Left colon (tissue), 2 donors: ENCODE results near the gene IL16. TPM values are rescaled to one million over a fixed set of nuclear protein-coding genes. Genes with fewer than 3 reads are reported as not detected.
A peak's percentile ranks its signal among the peaks of the same experiment; 100 is the strongest.
"Not testable (repeated sequence)": the region's sequence is repeated elsewhere in the genome, so short reads cannot be mapped to it uniquely, and the experiment has no call there.

ENCODE experiments used
- ATAC-seq: fragments of 200-7000 bp; cut with Tn5 transposase; one replicate; pipeline ENCODE4 v1.9.1; 2020; ENCODE audit warnings: mild to moderate bottlenecking, moderate library complexity
- DNase-seq, 2 donors: peaks; one replicate each; pipeline ENCODE4 v3.0.0-alpha.2; 2020
- intact Hi-C, 2 donors: fragments of 100-400 bp; cut with DNase I in 1 of 2; cut with micrococcal nuclease in 1 of 2; formaldehyde crosslinking; loops; one replicate each; pipeline versions ENCODE4 v1.11.2 to v1.14.0; 2022; cut with DNase I, micrococcal nuclease
- long read RNA-seq: library from polyadenylated mRNA; unstranded; transcript quantifications from one replicate; pipeline ENCODE4 v2.0.0, GENCODE V29; 2021
- total RNA-seq, 2 donors: library from RNA; stranded (reverse); fragmentation: NEBNext Ultra II Directional; extraction: Animal tissue kit (Norgen Biotek cat#: 25700); gene quantifications; one replicate each; pipeline ENCODE4 v1.2.1, GENCODE V29; 2021
- donor health status: DM: no; HTN: no; CAD: no.
- donor health status: DM: yes; HTN: yes; CAD: no.

IL16 gene
- 1 to 10 TPM; 2.1 to 9.2 TPM for total RNA-seq
- long read RNA-seq, partial matches to known transcripts: 5 of 14 reads
- long read RNA-seq, other reads (novel, unspliced or antisense): 9 of 14 reads

- no peak for ATAC-seq
- intact Hi-C loops: no loop called here
- no peak for DNase-seq
Measured at GRCh38 chr15:81196576-81197254, at the start of gene IL16. TSS of gene IL16 (plus strand) at chr15:81196879. CDS start at chr15:81225400, 28,521 bp downstream.

GRCh38 chr15:81151389-81151788, 45.3 kb upstream of the IL16 start:
- intact Hi-C loops: loop anchor here in 1 of 2 donors (10.0 kb wide), 1 partner anchor 113 kb away; no protein-coding TSS in a partner anchor

GRCh38 chr15:81152339-81152738, 44.3 kb upstream of the IL16 start:
- intact Hi-C loops: loop anchor here in 1 of 2 donors (10.0 kb wide), 1 partner anchor 112 kb away; no protein-coding TSS in a partner anchor
- DNase-seq (no peak), ATAC-seq (no peak)

More at GRCh38 chr15:81151389-81151788, 45.3 kb upstream of the IL16 start:
- ATAC-seq (no peak), DNase-seq (no peak)

- intact Hi-C loops: loop anchor here in 1 of 2 donors (10.0 kb wide), 1 partner anchor 112 kb away; no protein-coding TSS in a partner anchor
- DNase-seq (no peak), ATAC-seq (no peak)
Measured at GRCh38 chr15:81152799-81153198, 43.9 kb upstream of the IL16 start.

- DNase-seq: no peak
- intact Hi-C loops: loop anchor here (5.0 to 10.0 kb wide), 2 partner anchors 109 to 112 kb away; no protein-coding TSS in a partner anchor
- ATAC-seq: peak; percentile 50
Measured at GRCh38 chr15:81155375-81156218, 41.1 kb upstream of the IL16 start.

GRCh38 chr15:81156324-81156723, 40.4 kb upstream of the IL16 start:
- intact Hi-C loops: loop anchor here (5.0 to 10.0 kb wide), 2 partner anchors 108 to 111 kb away; no protein-coding TSS in a partner anchor
- ATAC-seq: no peak
- DNase-seq: no peak

- intact Hi-C loops: loop anchor here (5.0 to 10.0 kb wide), 2 partner anchors 107 to 110 kb away; no protein-coding TSS in a partner anchor
- ATAC-seq (no peak), DNase-seq (no peak)
Measured at GRCh38 chr15:81157195-81157938, 39.3 kb upstream of the IL16 start.

- ATAC-seq (no peak), DNase-seq (no peak)
- intact Hi-C loops: loop anchor here (5.0 to 10.0 kb wide), 2 partner anchors 107 to 109 kb away; no protein-coding TSS in a partner anchor
Measured at GRCh38 chr15:81157939-81158223, 38.8 kb upstream of the IL16 start.

- DNase-seq, ATAC-seq: not testable (repeated sequence)
- intact Hi-C loops: loop anchor here (5.0 to 10.0 kb wide), 2 partner anchors 106 to 109 kb away; no protein-coding TSS in a partner anchor
Measured at GRCh38 chr15:81158561-81158960, 38.1 kb upstream of the IL16 start.

GRCh38 chr15:81160312-81161159, 36.1 kb upstream of the IL16 start:
- ATAC-seq: no peak
- intact Hi-C loops: no loop called here
- DNase-seq: no peak

GRCh38 chr15:81161160-81161673, 35.5 kb upstream of the IL16 start:
- intact Hi-C loops: no loop called here
- ATAC-seq (no peak), DNase-seq (no peak)

GRCh38 chr15:81161851-81162250, 34.8 kb upstream of the IL16 start:
- DNase-seq: no peak
- intact Hi-C loops: no loop called here
- no peak for ATAC-seq

GRCh38 chr15:81163961-81164800, 32.5 kb upstream of the IL16 start:
- no peak for DNase-seq
- no peak for ATAC-seq
- intact Hi-C loops: no loop called here

GRCh38 chr15:81165535-81165934, 31.1 kb upstream of the IL16 start:
- ATAC-seq (no peak), DNase-seq (no peak)
- intact Hi-C loops: no loop called here

GRCh38 chr15:81166636-81167305, 29.9 kb upstream of the IL16 start:
- ATAC-seq: no peak
- intact Hi-C loops: no loop called here

GRCh38 chr15:81168131-81168526, 28.6 kb upstream of the IL16 start:
- intact Hi-C loops: no loop called here
- no peak for DNase-seq
- ATAC-seq: no peak

More at GRCh38 chr15:81166636-81167305, 29.9 kb upstream of the IL16 start:
- DNase-seq: no peak
